ENCODE data around the gene CTNND2. TPM values are rescaled to one million over a fixed set of nuclear protein-coding genes. Genes with fewer than 3 reads are reported as not detected.

Gene CTNND2
- total RNA-seq, 1 donor from 2014 or later: 143 TPM

- no peak for TF ChIP-seq CTCF (IDR thresholded peaks at IDR 0.05; ENCODE audit: unreplicated experiment)
- Mint-ChIP-seq H3K9me3 (ENCODE audit: low read depth) (peaks cover 3% of the 10 kb centered on the region), H3K4me1 (ENCODE audit: low read depth) (peaks cover 14% of the 10 kb centered on the region), H3K27ac (no peak overlapping the region), H3K4me3 (ENCODE audit: low read depth) (no peak overlapping the region), H3K27me3 (no peaks in the 10 kb centered on the region), H3K36me3 (ENCODE audit: insufficient read depth) (no peaks in the 10 kb centered on the region)
- DNase-seq (ENCODE audit: low spot score, unreplicated experiment): no peak
These were observed 637.9 kb downstream of the CTNND2 start for GRCh38 chr5:11266331-11266730.

- H3K36me3 Mint-ChIP-seq (ENCODE audit: insufficient read depth): no peaks in the 10 kb centered on the region
- peaks cover 3% of the 10 kb centered on the region for H3K9me3 Mint-ChIP-seq (ENCODE audit: low read depth)
- H3K27ac Mint-ChIP-seq: no peak overlapping the region
- peaks cover 9% of the 10 kb centered on the region for H3K4me1 Mint-ChIP-seq (ENCODE audit: low read depth)
- no peak for DNase-seq (ENCODE audit: low spot score, unreplicated experiment)
- no peaks in the 10 kb centered on the region for H3K27me3 Mint-ChIP-seq
- no peak overlapping the region for H3K4me3 Mint-ChIP-seq (ENCODE audit: low read depth)
- TF ChIP-seq CTCF (IDR thresholded peaks at IDR 0.05; ENCODE audit: unreplicated experiment): no peak
These were observed 643.0 kb downstream of the CTNND2 start for GRCh38 chr5:11261241-11261640.

GRCh38 chr5:11258001-11258400 lies 646.2 kb downstream of the CTNND2 start:
- peaks cover 5% of the 10 kb centered on the region for H3K36me3 Mint-ChIP-seq (ENCODE audit: insufficient read depth)
- no peak for TF ChIP-seq CTCF (IDR thresholded peaks at IDR 0.05; ENCODE audit: unreplicated experiment)
- peaks cover 3% of the 10 kb centered on the region for H3K9me3 Mint-ChIP-seq (ENCODE audit: low read depth)
- H3K27me3 Mint-ChIP-seq: peaks cover 3% of the 10 kb centered on the region
- no peak for DNase-seq (ENCODE audit: low spot score, unreplicated experiment)
- no peak overlapping the region for H3K27ac Mint-ChIP-seq
- peaks cover 17% of the 10 kb centered on the region for H3K4me1 Mint-ChIP-seq (ENCODE audit: low read depth)
- no peak overlapping the region for H3K4me3 Mint-ChIP-seq (ENCODE audit: low read depth)

- no peak for DNase-seq (ENCODE audit: low spot score, unreplicated experiment)
- Mint-ChIP-seq H3K27ac (no peak overlapping the region), H3K4me1 (ENCODE audit: low read depth) (peaks cover 33% of the 10 kb centered on the region), H3K36me3 (ENCODE audit: insufficient read depth) (peaks cover 7% of the 10 kb centered on the region), H3K27me3 (peaks cover 3% of the 10 kb centered on the region), H3K9me3 (ENCODE audit: low read depth) (no peaks in the 10 kb centered on the region), H3K4me3 (ENCODE audit: low read depth) (no peak overlapping the region)
- no peak for TF ChIP-seq CTCF (IDR thresholded peaks at IDR 0.05; ENCODE audit: unreplicated experiment)
These were observed 651.7 kb downstream of the CTNND2 start for GRCh38 chr5:11252523-11252922.

GRCh38 chr5:11252075-11252474 lies 652.2 kb downstream of the CTNND2 start:
- Mint-ChIP-seq H3K4me3 (ENCODE audit: low read depth) (no peak overlapping the region), H3K4me1 (ENCODE audit: low read depth) (peaks cover 31% of the 10 kb centered on the region), H3K27me3 (peaks cover 3% of the 10 kb centered on the region)

More at GRCh38 chr5:11252075-11252474, 652.2 kb downstream of the CTNND2 start:
- DNase-seq (ENCODE audit: low spot score, unreplicated experiment): no peak
- Mint-ChIP-seq H3K9me3 (ENCODE audit: low read depth) (no peaks in the 10 kb centered on the region), H3K36me3 (ENCODE audit: insufficient read depth) (peaks cover 7% of the 10 kb centered on the region), H3K27ac (peak overlapping the region; percentile 12)
- TF ChIP-seq CTCF (IDR thresholded peaks at IDR 0.05; ENCODE audit: unreplicated experiment): no peak

Data from progenitor cell of endocrine pancreas (in vitro differentiated cells).